Right ventricle myocardium superior (tissue), 1 donor: ENCODE data around the gene ZMYND10. TPM values are rescaled to one million over a fixed set of nuclear protein-coding genes. Genes with fewer than 3 reads are reported as not detected.

ENCODE experiments used
- ATAC-seq: fragments of 200-7000 bp; cut with Tn5 transposase; one replicate; pipeline ENCODE4 v1.9.1; 2020; ENCODE audit warnings: mild to moderate bottlenecking; ENCODE audit not compliant: poor library complexity
- DNase-seq: peaks from one replicate; pipeline ENCODE4 v3.0.0-alpha.2; 2020
- intact Hi-C: fragments of 100-400 bp; cut with DNase I; formaldehyde crosslinking; loops from one replicate; pipeline ENCODE4 v1.11.2; 2022
- long read RNA-seq: library from polyadenylated mRNA; unstranded; transcript quantifications from one replicate; pipeline ENCODE4 v2.0.0, GENCODE V29; 2021
- total RNA-seq: library from RNA; stranded (reverse); fragmentation: NEBNext Ultra II Directional; extraction: Animal tissue kit (Norgen Biotek cat#: 25700); gene quantifications from one replicate; pipeline ENCODE4 v1.2.1, GENCODE V29; 2021
- donor health status: DM: no; HTN: yes; CAD: no; lungs with severe emphysema.

ZMYND10 gene
- total RNA-seq: not detected
- long read RNA-seq: 0 reads

DNA sequence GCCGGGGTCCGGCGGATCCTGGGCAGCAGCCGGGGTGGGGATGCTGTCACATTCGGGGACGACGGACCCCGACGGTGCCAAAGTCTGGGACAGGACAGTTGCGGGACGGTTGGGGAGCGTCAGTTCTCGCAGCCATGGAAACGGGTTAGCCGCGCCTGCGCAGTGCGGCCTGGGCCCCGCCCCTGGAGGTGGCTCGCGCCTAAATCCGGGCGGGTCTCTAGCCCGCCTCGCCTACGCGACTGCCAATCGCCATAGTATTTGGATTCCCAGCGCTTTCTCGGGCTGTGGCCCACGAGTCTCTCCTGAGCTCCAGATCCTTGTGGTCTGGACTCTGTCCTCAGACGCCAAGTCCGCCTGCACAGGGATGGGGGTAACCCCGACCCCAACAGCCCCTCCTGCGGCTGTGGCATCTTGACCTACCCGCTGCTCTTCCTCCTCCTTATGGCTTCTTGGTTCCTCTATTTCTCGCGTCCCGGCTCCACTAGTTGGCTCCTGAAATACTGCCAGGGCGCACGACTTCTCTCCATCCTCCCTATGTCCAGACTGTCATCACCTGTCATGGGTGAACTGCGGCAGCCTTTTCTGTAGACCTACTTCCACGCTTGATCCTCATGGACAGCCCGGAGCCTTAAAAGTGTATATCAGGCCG lies at the start of gene ZMYND10:
TSS of gene ZMYND10 (minus strand) at position 147 of the 649 bp plus-strand sequence. CDS start 153 bp downstream, outside the sequence.
- intact Hi-C loops: loop anchor here (5.0 kb wide), 1 partner anchor 197 kb away; no protein-coding TSS in a partner anchor
- ATAC-seq: peak; percentile 44

DNA sequence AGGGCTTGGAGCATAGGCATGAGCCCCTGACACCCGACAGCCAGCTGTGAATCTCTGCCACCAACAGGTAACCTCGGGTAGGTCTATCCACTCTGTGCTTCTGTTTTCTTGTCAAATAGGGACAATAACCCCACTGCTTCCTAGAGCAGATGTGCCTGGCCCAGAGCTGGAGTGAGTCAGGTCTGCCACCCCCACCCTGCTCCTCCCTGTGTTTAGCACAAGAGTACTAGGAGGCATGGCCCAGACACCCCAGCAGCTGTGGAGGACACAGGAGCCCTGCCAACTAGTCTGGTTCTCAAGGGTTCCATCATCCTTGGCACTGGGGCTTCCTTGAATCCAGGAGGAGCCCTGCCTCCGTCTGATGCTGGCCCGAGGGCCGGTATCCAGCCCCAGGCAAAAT lies 47.5 kb upstream of the ZMYND10 start:
- ATAC-seq (no peak), DNase-seq (no peak)
- intact Hi-C loops: no loop called here

More for the DNA sequence above, at the start of gene ZMYND10:
- peak; percentile 89 for DNase-seq

DNA sequence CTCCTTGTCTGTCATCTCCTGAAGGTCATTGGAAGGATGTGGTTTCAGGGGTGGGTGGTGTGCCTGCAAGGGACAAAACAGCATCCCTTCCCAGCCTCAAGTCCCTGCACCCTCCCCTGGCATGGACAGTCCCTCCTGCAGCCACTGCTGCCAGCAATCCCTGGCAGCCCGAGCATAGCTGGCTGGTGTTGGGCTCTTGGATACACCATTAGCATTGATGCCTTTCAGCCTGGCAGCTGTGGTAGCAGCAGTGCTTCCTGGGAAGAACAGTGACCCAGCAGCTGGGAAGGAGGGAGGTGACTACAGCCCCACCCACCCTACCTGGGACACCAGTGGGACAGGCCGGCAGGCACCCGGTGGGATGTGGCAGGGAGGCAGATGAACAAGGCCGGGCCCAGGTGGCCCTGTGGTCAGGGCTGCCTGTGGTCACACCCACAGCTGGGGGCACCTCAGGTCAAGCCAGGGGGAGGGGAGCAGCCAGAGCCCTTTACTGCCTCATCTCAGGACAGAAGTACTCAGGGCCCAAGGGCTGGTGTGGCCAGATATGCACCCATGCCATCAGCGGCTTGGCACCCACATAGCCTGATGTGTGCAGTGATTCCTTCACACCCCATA lies 46.7 kb upstream of the ZMYND10 start:
- DNase-seq (peak; percentile 68), ATAC-seq (peak; percentile 87)
- intact Hi-C loops: no loop called here

DNA sequence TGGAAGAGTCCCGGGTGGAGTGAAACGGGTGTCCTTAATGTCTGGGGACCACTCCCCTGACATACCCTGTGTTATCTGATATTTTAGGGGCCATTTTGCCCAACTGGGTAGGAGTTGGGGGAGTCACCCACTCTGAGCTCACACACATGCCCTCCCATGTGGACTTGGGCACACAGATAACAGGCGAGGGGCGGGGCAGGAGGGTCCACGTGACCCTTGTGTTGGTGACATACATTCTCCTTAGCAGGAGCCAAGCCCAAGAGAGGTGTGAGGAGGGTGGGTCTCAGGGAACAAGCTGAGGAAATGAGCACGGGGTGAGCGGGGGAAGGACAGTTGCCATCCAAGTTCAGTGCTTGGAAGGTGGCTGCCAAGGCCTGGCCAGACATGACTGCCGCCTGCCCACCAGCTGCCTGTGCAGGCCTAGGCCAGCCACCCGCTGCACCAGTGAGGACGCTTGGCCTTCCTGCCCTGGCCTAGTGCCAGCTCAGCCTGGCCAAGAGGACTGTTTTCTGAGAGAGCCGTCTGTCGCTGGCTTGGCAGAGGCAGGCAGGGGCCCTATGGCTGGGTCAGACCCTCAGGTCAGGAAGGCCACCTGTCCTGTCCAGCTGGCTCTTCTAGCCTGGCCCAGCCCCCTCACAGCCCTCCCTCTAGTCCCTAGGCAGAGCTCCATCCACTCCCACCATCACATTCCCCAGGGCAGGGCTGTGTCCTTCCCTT lies 45.1 kb upstream of the ZMYND10 start:
- ATAC-seq (peak; percentile 83), DNase-seq (peak; percentile 87)
- intact Hi-C loops: no loop called here

DNA sequence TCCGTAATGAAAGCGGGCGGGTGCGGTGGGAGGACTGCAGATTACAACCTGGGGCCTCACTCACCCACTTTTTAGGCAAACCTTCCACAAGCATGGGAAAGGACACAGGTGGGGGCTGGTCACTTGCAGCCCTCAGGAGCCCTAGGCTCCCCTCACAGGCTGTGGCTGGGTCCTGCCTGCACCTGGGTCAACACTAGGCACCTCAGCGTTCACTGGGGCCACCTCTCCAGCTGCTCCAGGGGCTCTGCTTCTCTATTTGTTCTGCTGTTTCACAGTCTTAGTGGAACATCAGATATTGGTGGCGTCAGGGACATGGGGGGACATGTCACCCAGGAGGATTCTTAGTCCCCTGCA lies 43.9 kb upstream of the ZMYND10 start:
- DNase-seq (no peak), ATAC-seq (no peak)
- intact Hi-C loops: no loop called here

DNA sequence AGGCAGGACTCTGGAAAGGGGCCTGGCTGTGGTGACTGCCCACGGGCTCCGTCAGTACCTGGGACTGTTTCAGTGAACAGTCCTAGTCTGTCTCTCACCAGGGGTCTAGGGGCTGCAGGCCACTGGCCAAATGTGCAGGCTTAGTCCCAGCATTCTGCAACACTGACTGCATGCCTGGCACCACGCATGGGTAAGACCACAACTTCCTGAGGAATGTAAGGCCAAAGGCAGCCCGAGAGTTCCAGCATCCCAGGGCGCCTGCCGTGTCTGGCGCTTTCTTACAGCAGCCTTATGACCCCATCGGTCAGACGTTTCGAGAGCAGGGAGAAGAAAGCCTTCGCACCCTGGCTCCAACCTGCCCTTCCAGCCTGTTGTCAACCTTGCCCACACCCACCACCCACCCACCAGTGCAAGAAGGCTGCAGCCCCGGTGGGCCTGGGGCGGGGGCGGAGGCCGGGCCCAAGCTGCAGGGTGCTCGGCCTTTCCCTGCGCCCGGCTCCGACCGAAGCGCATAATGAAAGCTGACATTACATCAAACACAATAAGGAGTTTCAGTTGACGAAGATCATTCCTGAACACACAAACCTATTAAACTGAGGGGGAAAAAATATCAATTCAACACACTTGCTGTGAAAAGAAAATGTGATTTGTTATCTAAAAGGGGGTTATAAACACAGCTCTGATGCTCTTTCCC lies 43.3 kb upstream of the ZMYND10 start:
- DNase-seq (no peak), ATAC-seq (no peak)
- intact Hi-C loops: no loop called here

DNA sequence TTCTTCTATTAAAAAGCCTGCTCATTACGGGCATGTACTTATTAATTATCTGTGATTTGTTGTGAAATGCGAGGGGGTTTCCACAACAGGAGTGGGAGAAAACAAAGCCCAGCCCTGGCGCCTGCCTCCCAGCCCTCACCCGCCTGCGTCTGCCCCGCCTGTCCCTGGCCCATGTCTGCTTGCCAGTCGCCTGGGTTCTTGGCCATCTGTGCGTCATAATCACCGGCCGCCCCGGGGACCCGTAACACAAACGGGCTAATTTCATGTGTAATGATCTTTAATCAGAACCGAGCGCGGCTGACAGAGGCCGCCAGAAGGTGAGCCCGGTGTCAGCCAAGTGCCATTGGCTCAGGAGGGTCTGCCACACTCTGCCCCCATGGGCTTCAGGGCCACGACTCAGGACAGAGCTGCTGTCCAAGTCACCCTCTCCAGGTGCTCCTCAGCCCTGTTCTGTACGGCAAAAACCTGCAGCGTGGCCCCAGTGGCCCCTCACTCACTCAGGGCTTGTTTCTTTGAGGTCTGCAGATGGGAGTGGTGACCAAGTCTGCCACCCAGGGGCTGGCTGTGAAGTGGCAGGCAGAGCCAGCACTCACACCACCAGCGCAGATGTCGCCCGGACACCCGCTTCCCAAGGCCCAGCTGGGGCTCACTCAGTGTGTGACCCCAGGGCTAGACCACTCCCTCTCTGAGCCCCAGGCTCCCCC lies 42.6 kb upstream of the ZMYND10 start:
- intact Hi-C loops: no loop called here
- DNase-seq: no peak
- no peak for ATAC-seq

DNA sequence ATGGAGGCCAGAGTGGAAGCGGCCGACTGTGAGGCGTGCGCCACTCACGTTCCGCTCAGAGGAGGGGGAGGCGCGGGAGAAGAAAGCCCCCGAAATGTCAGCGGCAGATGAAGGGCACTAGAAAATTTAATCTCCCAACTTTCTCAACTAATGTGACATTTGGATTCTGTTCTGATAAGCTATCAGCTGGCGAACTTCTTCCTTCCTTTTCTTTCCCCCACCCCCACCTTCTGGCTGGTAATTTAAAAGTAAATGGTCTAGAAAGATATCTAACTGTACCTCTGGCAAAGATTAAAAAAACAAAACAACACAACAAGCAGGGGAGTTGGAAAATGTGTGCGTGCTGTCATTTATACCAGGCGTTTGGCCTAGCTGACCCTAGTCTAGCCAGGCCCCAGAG lies 40.2 kb upstream of the ZMYND10 start:
- no peak for ATAC-seq
- intact Hi-C loops: no loop called here
- no peak for DNase-seq

DNA sequence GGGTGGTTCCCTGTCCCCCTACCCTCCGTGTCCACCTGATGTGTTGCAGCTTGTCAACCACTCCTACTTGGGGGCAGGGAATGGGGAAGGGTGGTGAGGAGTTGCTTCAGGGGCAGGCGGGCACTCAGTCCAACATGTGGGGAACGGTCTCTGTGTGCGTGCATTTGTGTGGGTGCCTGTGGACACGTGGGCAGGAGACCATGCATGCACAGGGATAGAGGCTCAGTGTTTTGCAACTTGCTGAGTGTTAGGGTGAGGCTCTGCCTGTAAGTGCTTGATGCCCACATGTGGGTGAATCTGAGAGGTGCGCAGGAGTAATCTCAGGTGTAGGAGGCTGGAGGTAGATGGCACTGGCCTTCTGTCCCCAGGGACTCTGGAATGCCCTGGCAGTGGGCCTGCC lies 38.2 kb upstream of the ZMYND10 start:
- intact Hi-C loops: no loop called here
- no peak for DNase-seq
- no peak for ATAC-seq

DNA sequence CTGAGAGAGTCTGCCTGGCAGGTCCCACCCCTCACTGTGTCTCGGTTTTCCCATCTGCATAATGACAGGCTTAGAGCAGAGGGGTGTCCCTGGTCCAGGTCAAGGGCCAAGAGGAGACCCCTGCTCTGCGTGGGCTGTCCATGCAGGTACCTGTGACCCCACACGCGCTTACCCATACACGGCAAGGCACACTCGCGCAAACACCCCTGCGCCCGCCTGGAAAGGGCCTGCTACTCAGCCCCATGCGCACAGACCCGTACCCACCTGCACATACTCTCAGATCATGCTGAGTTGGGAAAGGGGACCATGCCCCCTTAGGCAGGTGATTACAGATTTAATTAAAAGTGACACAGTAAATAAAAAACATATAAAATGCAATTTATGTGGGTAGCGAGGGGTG lies 37.2 kb upstream of the ZMYND10 start:
- no peak for ATAC-seq
- no peak for DNase-seq
- intact Hi-C loops: no loop called here

DNA sequence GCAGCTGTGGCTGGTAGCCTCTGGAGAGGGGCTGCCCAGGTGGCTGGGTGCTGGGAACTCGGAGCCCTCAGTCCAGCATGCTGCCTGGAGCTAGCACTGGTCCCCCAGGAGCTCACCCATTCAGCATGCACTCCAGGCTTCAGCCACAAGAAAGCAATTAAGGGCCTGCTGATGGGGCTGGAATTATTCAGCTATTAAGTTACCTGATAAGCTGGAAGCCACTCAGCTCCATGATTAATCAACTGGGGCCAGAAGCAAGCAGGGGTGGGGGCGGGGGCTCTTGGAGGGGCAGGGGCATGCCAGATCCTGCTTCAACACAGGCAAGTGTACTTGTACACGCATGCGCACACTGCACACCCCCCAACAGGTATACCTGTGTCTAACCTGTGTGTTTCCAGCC lies 35.9 kb upstream of the ZMYND10 start:
- DNase-seq (no peak), ATAC-seq (no peak)
- intact Hi-C loops: no loop called here

DNA sequence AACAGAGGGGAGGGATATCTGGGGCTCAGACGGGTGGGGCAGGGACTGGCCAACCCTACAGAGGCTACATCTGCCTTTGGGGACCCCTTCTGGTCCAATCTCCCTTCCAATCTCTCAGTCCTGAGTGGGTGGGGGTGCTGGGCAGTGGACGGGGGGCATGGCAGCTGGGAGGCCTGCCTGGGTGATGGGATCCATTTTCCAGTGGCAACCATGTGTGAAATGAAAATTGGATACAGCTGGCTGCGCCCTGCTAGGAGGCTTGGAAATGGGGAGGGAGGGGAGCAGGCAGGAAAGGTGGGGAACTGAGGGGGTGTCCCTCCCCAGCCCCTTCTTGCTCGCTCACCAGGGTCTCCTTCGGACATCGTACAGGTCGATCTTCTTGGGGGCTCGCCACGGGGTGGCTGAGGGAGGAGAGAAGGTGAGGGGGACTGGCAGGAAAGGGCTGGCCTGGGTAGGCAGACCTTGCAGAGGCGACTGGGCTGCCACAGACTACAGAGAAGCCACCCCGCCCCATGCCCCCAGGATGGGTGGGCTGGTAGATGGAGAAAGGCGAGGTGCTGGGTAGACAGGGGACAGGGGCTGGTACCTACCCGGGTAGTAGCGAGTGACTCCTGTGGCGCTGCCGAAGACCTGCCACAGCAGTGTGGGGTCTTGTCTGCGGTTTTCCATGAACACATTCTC lies 35.0 kb upstream of the ZMYND10 start:
- intact Hi-C loops: no loop called here
- ATAC-seq (no peak), DNase-seq (no peak)

DNA sequence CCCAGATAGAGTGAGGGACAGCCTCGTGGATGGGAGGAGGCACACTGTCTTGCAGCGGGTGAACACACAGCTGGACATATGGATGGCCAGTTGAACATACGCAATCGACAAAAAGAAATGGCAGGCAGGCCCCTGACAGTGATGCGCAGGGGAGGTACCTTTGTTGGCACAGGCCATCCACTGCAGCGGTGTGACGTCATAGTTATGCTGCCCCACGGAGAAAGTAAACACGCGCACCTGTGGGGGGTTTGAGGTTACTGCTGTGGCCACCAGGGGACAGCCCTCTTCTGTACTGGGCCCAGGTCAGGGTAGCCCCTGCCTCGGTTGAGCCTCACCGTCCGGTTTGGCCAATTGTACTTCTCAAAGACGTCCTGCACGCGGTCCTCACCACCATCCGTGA lies 33.2 kb upstream of the ZMYND10 start:
- ATAC-seq (no peak), DNase-seq (no peak)
- intact Hi-C loops: no loop called here

DNA sequence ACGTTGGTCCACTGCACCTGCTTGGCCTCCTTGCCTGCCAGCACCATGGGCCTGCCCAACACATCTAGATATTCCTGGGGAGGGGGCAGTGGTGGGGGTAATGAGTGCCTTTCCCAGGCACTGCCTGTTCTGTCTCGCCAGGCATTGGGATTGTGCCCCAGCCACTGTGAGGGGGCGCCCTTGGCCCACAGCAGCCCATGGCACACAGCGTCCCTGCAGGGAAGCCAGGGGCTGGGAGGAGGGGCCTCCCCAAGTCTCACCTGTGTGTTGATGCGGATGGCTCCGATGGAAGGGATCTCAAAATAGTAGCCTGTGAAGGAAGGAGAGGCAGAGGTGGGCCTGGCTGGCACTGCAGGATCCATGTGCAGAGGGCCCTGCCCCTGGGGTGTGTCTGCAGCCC lies 32.5 kb upstream of the ZMYND10 start:
- intact Hi-C loops: no loop called here
- no peak for ATAC-seq

DNA sequence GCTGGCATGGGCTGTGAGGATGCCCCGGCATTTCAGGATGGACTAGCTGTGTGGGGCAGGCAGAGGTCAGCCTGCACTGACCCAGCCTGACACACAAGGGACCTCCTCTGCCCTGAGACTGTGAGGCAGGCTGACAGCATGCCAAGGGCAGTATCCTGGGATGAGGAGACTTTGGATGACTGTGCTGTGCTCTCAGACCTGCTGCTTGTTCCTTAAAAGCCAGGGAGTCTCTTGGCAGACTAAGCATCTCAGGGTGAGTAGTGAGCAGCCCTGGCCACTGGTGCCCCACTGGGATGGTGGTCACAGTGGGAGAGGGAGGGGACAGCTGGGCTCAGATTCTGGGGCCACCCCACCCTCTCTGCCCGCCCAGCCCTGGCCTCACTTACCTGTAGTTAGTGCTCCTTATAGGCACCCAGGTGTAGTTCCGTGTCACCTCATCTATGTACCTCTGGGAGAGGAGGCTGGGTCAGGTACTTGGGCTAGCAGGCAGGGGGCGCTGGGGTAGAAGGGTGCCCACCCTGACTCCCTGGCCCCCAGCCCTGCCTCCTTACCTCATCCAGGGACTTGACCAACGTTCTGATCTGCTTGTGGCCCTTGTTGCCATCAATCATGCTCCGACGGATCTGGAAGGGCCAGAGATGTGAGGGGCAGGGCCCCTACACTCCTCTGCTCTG lies 29.9 kb upstream of the ZMYND10 start:
- intact Hi-C loops: no loop called here
- DNase-seq (no peak), ATAC-seq (no peak)

More for the DNA sequence above, 32.5 kb upstream of the ZMYND10 start:
- no peak for DNase-seq

DNA sequence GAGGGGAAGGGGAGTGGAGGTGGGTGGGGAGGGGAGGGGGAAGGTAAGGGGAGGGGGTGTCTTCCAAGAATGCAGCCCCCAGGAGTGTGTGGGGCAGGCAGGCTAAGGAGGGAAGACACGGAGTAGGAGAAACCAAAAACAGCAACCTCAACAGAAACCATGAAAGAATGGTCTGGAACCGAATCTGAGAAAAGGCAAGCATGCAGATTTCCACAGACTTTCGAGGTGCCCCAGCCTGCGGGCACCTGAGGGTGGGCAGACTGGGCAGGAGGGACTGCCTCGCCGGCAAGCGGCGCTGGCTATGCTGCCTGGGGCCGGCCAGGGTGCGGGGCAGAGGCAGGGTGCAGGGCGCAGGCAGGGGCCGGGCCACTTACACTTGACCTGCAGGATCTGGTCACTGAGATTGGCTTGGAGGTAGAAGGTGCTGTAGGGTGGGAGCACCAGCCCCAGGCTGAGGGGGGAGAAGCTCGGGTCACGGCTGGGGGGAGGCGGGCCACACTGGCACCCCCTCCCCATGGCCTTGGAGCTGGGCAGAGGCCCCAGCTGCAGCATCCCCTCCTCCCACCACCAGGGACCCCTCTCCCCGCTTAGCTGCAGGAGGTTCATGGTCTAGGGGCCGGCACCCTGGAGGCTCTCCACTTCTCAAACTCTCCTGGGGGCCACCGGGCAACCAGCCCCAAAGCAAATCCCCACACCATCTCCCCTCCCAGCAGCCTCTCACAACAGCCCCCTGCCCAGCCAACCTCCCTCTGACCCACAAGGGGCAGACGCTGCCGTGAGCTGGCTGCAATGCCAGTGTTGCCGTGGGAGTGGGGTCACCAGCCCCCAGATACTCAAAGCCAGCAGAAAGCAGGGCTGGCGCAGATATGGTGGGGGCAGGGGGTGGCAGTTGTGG lies 29.1 kb upstream of the ZMYND10 start:
- DNase-seq: no peak
- intact Hi-C loops: no loop called here
- no peak for ATAC-seq
